Measurements from ENCODE around the gene ZFYVE28.

ZFYVE28 gene

DNA sequence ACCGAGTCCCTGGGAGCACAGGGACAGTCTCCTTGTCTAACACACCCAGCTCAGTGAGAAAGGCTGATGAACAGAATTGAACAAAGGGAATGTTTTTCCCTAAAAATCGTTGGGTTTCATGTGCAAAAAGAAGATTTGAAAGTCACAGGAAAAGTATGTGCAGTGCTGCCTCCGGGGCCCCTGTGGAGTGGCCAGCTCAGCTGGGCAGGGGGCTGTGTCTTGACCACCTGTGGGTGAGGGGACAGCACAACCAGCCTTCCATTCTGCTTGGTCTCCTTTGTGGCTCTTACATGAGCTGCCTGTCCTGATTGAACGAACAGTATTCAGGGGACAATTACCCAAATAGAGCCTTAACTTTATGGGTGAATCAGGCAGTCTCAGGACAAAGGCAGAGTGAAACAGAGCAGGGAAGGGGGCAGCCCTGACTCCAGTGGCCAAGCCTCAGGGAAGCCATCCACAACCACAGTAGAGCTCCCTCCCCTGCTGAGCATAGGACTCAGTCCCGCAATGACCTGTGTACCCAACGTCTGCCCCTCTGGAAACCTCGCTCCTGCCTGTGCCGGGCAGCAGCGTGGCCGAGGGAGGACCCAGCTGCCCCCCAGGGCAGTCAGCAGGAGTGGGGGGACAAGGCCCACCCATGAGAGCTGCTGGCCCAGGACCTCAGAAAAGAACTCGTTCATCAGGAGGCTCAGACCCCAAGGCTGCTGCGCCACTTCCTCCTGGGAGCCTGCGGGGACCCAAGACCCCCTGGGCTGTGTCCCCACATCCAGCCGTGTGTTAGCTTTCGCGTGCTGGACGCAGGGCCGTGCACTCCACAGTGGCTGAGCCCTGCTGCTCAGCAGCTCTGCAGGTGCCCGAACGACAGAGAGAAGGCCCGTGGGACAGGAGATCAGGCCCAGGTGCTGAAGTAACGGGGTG lies 96.9 kb downstream of the ZFYVE28 start:
- peaks cover 0 to 3% of the 10 kb centered on the region in 2 donors for H3K4me1 Mint-ChIP-seq
- DNase-seq = no peak
- H3K4me3 Mint-ChIP-seq = no peak overlapping the region
- no peak overlapping the region for H3K27ac Mint-ChIP-seq
- peaks cover 7 to 11% of the 10 kb centered on the region in 2 donors for H3K27me3 Mint-ChIP-seq
- ATAC-seq (replicated peaks) = no peak
- H3K9me3 Mint-ChIP-seq = peaks cover 0 to 5% of the 10 kb centered on the region in 2 donors
- H3K36me3 Mint-ChIP-seq = no peaks in the 10 kb centered on the region

DNA sequence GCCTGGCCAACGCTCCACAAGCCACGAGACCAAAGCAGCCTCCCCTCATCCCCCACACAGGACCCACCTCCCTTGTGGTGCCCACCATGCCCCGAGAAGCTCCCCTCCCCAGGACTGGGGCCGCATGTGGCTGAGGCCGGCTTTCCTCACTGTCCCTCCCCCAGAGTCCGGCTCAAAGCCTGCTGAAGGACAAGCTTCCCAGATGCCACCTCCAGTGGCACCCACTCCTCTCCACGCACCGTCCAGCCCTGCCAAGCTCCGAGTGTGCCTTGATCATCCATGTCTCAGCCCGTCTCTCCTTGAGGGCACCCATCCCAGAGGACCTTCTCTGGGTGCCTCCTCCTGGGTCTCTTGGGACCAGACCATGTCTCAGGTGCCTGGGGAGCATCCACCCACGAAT lies 97.7 kb downstream of the ZFYVE28 start:
- ATAC-seq (replicated peaks) (no peak), DNase-seq (no peak)
- Mint-ChIP-seq H3K4me3 (no peak overlapping the region), H3K27ac (no peak overlapping the region), H3K27me3 (peaks cover 7 to 11% of the 10 kb centered on the region in 2 donors), H3K36me3 (no peaks in the 10 kb centered on the region), H3K4me1 (peaks cover 0 to 3% of the 10 kb centered on the region in 2 donors), H3K9me3 (no peaks in the 10 kb centered on the region)

DNA sequence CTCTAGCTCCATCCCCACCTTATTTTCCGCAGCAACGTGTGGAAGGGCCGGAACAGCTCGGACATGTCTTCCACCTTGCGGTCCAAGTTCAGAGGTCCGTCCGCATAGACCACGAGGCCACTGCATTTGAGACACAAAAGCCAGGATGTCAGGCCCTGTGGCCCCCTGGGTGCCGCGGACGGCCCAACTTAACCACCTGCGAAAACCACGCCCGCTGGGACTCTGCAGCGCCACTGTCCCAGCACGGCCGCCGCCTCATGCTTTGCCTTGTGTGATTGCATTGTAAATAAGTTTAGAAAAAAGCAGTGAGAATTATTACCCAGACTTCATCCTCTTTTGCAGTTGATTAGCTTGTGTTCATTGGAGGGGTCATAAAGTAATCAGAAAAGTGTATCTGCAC lies 98.3 kb downstream of the ZFYVE28 start:
- ATAC-seq (replicated peaks) (no peak), DNase-seq (no peak)
- peaks cover 7 to 11% of the 10 kb centered on the region in 2 donors for H3K27me3 Mint-ChIP-seq
- H3K4me3 Mint-ChIP-seq = no peak overlapping the region
- H3K36me3 Mint-ChIP-seq = no peaks in the 10 kb centered on the region
- peaks cover 0 to 3% of the 10 kb centered on the region in 2 donors for H3K4me1 Mint-ChIP-seq
- H3K27ac Mint-ChIP-seq = no peak overlapping the region
- peaks cover 0 to 1% of the 10 kb centered on the region in 2 donors for H3K9me3 Mint-ChIP-seq

DNA sequence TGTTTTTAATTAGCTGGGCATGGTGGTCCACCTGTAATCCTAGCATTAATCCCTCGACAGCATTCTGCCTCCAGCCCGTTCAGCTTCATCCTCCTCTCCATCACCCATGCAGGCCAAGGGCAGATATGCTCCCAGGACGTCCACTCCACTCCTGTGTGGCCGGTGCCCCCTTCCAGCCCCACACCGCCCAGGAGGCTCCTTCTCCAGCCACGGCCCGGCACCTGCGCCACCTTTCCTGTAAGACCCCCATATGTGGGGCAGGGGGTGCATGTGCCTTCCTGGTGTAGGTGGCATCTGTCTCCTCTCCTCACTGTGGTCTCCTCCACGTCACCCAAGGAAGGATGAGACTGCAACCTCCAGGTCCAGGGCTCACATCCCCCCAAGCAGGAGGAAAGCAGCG lies 99.6 kb downstream of the ZFYVE28 start:
- H3K27ac Mint-ChIP-seq = no peak overlapping the region

DNA sequence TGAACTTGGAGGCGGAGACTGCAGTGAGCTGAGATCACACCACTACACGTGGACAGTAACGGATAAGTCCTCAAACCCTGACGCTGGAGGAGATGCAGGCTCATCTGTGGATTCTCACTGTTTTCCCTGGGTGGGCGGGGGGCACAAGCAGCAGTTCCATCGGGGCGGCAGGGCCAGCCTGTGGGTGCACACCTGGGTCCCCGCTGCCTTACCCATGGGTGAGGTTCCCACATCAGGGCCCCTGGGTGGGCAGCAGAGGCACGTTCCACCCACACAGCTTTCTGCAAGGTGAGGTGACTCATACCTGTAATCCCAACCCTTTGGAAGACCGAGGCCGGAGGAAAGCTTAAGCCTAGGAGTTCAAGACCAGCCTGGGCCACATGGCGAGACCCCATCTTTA lies 100.0 kb downstream of the ZFYVE28 start:
- DNase-seq = no peak
- Mint-ChIP-seq H3K4me1 (peaks cover 0 to 3% of the 10 kb centered on the region in 2 donors), H3K36me3 (no peaks in the 10 kb centered on the region)

More for the DNA sequence above, 99.6 kb downstream of the ZFYVE28 start:
- Mint-ChIP-seq H3K36me3 (no peaks in the 10 kb centered on the region), H3K9me3 (peaks cover 0 to 1% of the 10 kb centered on the region in 2 donors), H3K27me3 (peaks cover 7 to 11% of the 10 kb centered on the region in 2 donors), H3K4me1 (peaks cover 0 to 3% of the 10 kb centered on the region in 2 donors), H3K4me3 (no peak overlapping the region)
- no peak for DNase-seq
- no peak for ATAC-seq (replicated peaks)

DNA sequence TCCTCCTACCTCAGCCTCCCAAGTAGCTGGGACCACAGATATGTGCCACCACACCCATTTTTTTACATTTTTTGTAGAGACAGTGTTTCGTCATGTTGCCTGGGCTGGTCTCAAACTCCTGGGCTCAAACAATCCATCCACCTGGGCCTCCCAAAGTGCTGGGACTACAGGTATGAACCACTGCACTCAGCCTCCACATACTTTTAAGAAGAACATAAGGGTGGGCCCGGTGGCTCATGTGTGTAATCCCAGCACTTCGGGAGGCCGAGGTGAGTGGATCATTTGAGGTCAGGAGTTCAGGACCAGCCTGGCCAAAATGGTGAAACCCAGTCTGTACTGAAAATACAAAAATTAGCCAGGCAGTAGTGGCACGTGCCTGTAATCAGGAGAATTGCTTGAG lies 105.1 kb downstream of the ZFYVE28 start:
- peaks cover 0 to 3% of the 10 kb centered on the region in 2 donors for H3K36me3 Mint-ChIP-seq
- no peak for ATAC-seq (replicated peaks)

More for the DNA sequence above, 100.0 kb downstream of the ZFYVE28 start:
- H3K27ac Mint-ChIP-seq = no peak overlapping the region
- peaks cover 0 to 1% of the 10 kb centered on the region in 2 donors for H3K9me3 Mint-ChIP-seq
- no peak overlapping the region for H3K4me3 Mint-ChIP-seq
- H3K27me3 Mint-ChIP-seq = peaks cover 7 to 11% of the 10 kb centered on the region in 2 donors
- no peak for ATAC-seq (replicated peaks)

DNA sequence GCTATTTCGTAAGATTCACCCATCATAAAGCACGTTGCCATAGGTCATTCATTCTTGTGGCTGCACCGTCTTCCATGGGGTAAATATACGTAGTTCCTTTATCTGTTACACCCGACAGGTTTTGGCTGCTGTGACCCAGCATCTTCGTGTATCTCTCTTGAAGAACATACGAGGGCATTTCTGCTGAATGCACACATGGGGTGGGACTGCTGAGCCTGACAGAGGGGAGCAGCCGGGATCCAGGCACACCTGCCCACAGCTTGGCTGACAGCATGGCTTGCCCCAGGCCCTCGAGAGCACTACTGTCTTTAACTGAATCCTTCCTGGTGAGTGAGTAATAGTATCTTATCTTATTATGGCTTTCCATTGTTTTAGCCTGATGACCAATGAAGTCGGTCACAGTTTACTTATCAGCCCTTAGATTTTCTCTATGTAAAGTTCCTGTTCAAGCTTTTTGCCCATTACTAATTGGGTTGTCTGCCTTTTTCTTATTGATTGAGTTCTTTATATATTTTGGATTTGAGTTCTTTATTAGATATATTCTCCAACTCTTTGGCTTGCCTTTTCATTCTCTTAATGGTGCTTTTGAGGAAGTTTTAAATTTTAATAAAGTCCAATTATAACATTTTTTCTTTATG lies 111.6 kb downstream of the ZFYVE28 start:
- Mint-ChIP-seq H3K36me3 (peaks cover 0 to 3% of the 10 kb centered on the region in 2 donors), H3K9me3 (peaks cover 0 to 15% of the 10 kb centered on the region in 2 donors), H3K4me3 (no peak overlapping the region), H3K27me3 (peaks cover 0 to 6% of the 10 kb centered on the region in 2 donors), H3K27ac (no peak overlapping the region), H3K4me1 (no peaks in the 10 kb centered on the region)
- no peak for ATAC-seq (replicated peaks)
- DNase-seq = no peak

More for the DNA sequence above, 105.1 kb downstream of the ZFYVE28 start:
- Mint-ChIP-seq H3K9me3 (peaks cover 0 to 9% of the 10 kb centered on the region in 2 donors), H3K4me3 (no peak overlapping the region), H3K27me3 (no peaks in the 10 kb centered on the region), H3K27ac (no peak overlapping the region), H3K4me1 (no peaks in the 10 kb centered on the region)
- DNase-seq = no peak

DNA sequence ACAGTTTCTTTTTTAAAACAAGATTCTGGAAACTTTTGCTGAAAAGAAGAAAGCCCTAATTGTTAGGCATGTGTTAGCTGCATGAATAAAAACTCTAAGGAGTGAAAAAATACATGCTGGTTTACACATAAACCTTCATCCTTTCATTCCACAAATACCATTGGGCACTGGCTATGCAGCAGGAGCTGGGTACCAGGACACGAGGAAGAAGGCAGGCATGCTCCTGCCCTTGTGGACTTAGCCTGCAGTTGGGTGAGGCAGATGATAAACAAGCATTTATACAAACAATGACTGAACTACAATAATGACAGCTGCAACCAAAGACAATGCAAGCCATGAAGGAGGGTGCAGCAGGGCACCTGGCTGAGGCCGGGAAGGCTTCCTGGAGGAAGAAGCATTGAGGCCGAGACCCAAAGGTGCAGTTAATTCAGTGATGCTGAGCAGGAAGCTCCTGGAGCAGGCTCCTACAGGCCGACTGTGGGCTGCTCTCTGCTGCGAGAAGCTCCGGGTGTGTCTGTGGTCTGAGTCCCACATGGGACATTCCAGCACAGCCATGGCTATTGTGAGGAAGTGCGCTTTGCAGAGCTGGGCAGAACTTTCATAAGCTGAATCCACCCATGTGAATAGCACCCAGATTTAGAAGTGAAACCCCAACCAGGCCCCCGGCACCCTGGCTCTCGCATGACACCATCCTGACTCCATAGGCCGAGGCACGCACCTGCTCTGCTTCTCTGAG lies 112.5 kb downstream of the ZFYVE28 start:
- Mint-ChIP-seq H3K27ac (no peak overlapping the region), H3K9me3 (peaks cover 0 to 15% of the 10 kb centered on the region in 2 donors), H3K4me3 (no peak overlapping the region), H3K36me3 (peaks cover 0 to 3% of the 10 kb centered on the region in 2 donors), H3K27me3 (peaks cover 0 to 6% of the 10 kb centered on the region in 2 donors), H3K4me1 (no peaks in the 10 kb centered on the region)
- no peak for DNase-seq
- ATAC-seq (replicated peaks) = no peak

DNA sequence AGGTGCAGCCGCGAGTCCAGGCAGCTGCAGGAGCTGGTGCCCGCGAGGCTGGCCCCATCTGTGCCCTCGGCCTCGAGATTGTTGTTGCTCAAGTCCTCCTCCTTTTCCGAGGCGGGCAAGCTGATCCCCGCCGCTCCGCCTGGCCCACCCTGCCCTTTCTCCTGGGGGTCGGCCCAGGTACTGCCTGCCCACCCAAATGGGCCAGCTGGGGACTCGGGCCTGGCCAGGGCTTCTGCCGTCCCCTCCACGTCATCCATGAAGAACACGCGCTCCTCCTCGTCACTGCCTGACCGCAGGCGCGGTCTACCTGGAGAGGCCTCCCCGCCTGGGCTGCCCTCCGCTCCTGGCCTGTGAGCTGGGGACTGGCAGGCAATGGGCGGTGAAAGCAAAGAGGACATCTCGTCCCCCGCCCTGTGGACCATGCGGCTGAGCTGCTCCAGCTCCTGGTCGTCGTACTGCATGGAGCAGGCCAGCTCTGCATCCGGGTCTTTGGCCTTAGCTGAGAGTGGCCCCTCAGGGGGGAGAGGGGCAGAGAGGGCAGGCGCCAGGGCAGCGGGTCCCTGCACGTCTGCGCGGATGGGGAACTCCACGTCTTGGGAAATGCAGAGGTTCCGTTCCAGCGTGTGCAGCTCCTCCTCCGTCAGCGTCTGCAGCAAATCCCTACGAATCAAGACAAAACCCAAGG lies 113.4 kb downstream of the ZFYVE28 start:
- H3K27ac Mint-ChIP-seq = no peak overlapping the region
- H3K4me1 Mint-ChIP-seq = no peaks in the 10 kb centered on the region
- ATAC-seq (replicated peaks) = no peak
- H3K27me3 Mint-ChIP-seq = peaks cover 0 to 6% of the 10 kb centered on the region in 2 donors
- H3K9me3 Mint-ChIP-seq = peaks cover 0 to 9% of the 10 kb centered on the region in 2 donors
- no peak for DNase-seq
- H3K36me3 Mint-ChIP-seq = no peaks in the 10 kb centered on the region
- H3K4me3 Mint-ChIP-seq = no peak overlapping the region

DNA sequence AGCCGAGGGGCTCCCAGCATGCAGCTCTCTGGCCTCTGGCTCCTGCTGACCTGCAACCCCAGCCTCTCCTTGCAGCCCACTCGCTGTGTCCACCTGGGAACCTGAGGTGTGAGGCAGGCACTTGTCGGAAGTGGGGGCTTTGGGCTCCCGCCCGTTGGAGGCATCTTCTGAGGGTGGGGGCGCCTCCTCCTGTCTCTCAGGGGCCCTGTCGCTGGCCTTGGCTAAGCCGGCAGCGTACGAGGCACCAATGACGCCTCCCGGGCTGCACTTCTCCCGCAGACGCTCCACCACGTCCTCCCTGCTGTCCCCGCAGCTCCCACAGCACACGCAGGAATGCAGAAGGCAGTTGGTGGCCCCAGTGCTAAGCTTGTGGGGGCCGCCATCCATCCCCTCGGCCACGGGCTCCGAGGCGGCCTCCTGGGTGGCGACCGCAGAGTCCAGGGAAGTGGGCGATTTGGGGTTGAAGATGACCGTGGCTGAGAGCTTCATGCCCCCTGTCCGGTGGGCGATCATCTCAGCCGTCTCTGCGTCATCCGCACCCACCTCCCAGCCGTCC lies 114.0 kb downstream of the ZFYVE28 start:
- no peak overlapping the region for H3K4me3 Mint-ChIP-seq
- no peak for ATAC-seq (replicated peaks)
- no peak for DNase-seq
- peaks cover 0 to 6% of the 10 kb centered on the region in 2 donors for H3K27me3 Mint-ChIP-seq
- H3K27ac Mint-ChIP-seq = no peak overlapping the region
- no peaks in the 10 kb centered on the region for H3K36me3 Mint-ChIP-seq
- H3K4me1 Mint-ChIP-seq = no peaks in the 10 kb centered on the region
- H3K9me3 Mint-ChIP-seq = peaks cover 0 to 7% of the 10 kb centered on the region in 2 donors

DNA sequence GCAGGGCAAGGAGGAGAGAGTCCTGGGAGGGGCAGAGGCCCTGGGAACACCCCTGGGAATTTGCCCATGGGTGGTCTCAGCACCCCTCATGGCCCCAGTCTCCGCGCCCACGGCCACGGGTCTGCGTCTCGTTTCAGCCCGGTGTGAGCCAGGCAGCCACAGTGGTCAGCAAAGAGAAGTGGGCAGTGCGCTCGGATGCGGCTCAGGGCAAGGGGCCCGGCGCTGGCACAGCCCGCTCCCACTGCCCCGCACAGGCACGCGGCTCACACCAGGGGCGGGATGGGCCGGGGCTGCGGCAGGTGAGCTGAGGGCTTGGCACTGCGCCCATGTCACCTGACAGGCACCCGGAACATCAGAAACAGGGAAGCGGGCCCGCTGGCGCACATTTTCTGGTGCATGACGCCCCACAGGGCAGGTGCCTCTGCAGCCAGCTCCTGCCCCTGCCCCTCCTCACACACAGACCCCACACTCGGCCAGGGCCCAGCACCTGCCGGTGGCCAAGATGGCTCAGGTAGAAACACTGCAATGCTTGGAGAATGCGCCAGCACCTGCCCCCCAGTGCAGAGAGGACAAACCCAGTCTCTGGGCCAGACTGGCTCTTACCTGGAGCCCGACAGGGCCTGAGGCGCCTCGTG lies 114.6 kb downstream of the ZFYVE28 start:
- ATAC-seq (replicated peaks) = no peak
- H3K27ac Mint-ChIP-seq = no peak overlapping the region
- peaks cover 0 to 7% of the 10 kb centered on the region in 2 donors for H3K9me3 Mint-ChIP-seq
- H3K36me3 Mint-ChIP-seq = no peaks in the 10 kb centered on the region
- H3K27me3 Mint-ChIP-seq = peaks cover 0 to 6% of the 10 kb centered on the region in 2 donors
- H3K4me3 Mint-ChIP-seq = no peak overlapping the region
- no peak for DNase-seq
- no peaks in the 10 kb centered on the region for H3K4me1 Mint-ChIP-seq

DNA sequence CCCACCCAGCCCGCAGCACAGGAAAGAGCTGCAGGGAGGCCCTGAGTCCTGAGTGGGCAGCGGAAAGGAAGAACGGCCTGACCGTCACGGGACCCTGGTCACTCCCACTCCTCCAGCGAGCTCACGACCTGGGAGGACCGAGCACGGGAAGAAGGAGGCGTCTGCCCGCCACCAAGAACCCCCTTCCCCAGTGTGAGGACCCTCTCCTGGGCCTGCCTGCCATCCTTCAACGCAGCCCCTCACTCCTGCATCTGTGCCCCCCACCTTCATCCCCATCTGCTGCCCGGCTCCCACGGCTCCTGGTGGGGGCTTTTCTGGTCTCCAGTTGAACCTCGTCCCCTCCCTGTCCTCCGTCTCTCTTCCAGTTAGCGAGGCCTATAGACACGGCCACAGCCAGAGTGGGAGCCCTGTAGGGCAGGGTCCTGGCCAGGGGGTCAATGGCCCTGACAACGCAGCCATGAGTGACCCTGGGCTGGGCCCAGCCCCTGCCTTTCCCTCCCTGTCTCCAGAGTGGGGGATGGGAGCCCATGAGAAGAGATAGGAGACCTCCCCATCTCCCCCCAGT lies 115.2 kb downstream of the ZFYVE28 start:
- peaks cover 0 to 5% of the 10 kb centered on the region in 2 donors for H3K27me3 Mint-ChIP-seq
- H3K36me3 Mint-ChIP-seq = no peaks in the 10 kb centered on the region
- no peaks in the 10 kb centered on the region for H3K4me1 Mint-ChIP-seq
- ATAC-seq (replicated peaks) (no peak), DNase-seq (no peak)
- peaks cover 0 to 6% of the 10 kb centered on the region in 2 donors for H3K9me3 Mint-ChIP-seq
- H3K27ac Mint-ChIP-seq = no peak overlapping the region
- no peak overlapping the region for H3K4me3 Mint-ChIP-seq
